AML-193 (cell line): ENCODE measurements around the gene SWI5.
"Not testable (repeated sequence)": the region's sequence is repeated elsewhere in the genome, so short reads cannot be mapped to it uniquely, and the experiment has no call there.

Experiments used
- DNase-seq, 2 experiments: peaks; one replicate each; lab custom pipeline; 2025; lab: John Stamatoyannopoulos, UW

Gene SWI5

DNA sequence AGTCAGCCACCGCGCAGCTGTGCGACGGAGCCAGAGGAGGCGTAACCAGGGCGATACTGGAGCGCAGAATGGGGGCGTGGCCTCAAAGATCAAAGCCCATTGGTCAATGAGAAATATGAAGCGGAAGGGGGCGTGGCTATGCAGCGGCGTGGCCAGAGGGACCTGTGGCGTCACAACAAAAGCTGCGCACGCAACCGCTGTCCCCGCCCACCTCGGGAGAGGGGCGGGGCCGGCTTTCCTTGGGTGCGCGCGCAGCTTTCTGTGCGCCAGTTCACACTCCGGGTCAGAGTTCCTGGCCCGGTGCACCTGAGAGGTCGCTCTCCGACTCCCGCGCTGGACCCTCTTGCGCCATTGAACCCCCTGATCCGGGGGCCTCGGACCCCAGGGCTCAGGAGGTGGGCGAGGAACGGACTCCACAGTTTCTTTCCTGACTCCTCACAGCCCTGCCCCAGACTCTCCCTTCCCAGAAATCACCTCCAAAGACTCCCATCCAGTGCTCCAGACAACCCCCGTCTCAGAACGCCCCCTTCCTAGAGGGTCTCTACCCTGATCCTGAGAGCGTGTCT lies at the start of gene SWI5:
TSS of gene SWI5 (plus strand) at position 269 of the 566 bp plus-strand sequence.
- peak; percentile 98 for DNase-seq

- no peak for DNase-seq
Observed at GRCh38 chr9:128226412-128226801, 49.7 kb upstream of the SWI5 start.

GRCh38 chr9:128230897-128231296 lies 45.2 kb upstream of the SWI5 start:
- DNase-seq, result not testable (repeated sequence)

- DNase-seq, result no peak
Observed at GRCh38 chr9:128231638-128232527, 44.2 kb upstream of the SWI5 start.

- no peak for DNase-seq
Observed at GRCh38 chr9:128232528-128233428, 43.3 kb upstream of the SWI5 start.

DNA sequence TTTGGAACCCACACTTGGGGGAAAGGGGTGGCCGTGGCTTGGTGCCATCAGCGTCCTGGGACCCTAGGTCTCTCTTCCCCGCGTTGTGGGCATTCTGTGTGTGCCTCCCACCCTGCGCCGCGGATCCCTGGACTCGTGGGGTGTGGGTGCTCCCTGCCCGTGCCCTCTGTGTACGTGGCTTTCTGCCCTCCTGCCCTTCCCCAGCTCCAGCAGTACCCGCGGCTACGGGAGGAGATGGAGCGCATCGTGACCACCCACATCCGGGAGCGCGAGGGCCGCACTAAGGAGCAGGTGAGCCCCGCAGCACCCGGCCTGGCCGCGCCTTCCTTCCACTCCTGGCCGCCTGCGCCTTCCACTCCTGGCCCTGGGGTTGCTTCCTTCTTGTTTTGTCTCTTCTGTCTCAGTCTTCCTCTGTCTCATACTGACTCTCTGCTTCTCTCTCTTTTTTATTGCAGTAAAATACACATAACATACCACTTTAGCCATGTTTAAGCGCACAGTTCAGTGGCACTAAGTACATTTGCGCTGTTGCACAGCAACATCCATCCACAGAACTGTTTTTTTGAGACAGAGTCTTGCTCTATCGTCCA lies 42.2 kb upstream of the SWI5 start:
- no peak for DNase-seq

DNA sequence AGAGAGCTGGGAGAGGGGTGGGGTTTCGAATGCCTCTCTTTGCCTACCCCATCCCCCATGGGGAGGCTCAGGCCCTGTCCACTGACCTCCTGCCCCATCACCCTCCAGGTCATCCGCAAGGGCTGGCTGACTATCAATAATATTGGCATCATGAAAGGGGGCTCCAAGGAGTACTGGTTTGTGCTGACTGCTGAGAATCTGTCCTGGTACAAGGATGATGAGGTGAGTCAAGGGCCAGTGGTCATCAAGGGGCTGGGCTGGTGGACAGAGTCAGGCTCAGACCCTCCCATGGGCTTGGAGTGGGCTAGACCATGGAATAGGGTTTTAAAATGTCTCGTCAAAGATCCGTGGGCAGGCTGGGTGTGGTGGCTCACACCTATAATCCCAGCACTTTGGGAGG lies 34.0 kb upstream of the SWI5 start:
- DNase-seq, result no peak

DNA sequence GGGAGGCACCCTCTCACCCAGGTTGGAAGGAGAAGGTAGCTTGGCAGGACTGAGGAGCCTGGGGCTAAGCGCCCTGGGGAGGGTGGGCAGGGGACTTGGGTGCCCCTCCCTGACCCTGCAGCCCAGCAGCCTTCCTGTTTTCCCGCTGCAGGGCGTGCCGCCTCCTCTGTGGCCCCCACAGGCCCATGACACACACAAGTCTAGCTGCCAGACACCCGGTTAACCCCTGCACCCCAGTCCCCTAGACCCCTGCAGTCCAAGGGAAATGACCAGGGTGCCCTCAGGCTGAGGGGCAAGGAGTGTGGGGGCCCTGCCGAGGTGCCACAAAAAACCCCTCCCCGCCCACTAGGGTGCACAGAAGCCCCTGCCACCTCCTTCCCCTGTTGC lies 33.3 kb upstream of the SWI5 start:
- no peak for DNase-seq

DNA sequence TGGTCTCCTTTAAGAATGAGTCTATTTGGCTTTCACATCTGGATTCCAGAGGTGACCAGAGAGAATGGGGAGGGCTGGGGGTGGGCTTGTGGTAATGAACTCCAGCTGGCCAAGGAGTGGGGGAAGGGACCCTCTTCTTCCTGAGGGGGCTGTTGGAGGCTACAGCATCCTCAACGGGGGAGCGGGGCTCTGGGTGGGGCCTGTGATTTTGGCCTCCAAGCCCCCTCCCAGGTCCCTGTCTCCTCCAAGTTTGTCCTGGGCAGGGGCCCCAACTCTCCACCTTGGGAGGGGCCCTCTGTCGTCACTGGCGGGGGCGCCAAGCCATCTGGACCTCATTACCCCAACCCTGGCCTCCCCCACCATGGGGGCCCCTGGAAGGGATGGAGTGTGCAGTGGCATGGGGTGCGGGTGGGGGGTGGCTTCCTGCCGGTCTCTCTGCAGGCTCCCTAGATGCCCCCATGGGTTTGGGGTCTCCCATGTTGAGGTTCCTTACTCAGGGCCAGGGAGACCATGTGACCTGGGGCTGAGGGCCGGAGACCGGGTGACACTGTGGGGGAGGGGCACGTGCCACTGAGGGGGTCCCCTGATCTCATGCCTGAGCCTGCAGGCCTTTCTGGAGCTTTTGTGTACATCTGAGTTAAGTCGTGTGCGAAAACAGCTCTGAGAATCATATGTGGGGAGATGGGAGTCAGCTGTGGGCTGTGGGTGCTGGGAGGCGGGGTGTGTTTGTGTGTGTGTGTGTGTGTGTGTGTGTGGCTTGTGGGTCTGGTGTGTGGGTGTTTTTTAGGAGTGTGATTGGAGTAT lies 32.7 kb upstream of the SWI5 start:
- DNase-seq, result no peak

- DNase-seq, result no peak
Observed at GRCh38 chr9:128244091-128244836, 31.8 kb upstream of the SWI5 start.

DNA sequence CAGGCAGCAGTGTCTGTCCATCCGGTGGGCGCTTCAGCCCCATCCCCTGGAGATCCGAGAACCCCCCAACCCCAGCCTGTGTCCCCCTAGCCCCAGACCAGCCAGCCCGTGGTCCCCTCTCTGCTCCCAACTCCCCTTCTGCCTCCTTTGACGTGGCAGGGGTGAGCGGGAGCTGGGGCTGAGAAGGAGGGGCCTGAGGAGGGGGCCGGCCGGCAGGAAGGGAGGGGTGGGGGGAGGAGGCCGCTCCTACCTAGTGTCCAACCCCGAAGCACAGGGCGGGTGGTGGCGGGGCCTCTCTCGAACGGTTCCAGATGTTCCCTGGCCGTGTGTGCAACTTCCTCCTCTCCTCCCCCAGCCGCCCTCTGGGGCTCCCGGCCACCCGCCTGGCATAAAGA lies 31.2 kb upstream of the SWI5 start:
- peak; percentile 81 to 86 for DNase-seq

GRCh38 chr9:128245421-128246151 lies 30.5 kb upstream of the SWI5 start:
- DNase-seq, result peak in 1 of 2 experiments; percentile 25

GRCh38 chr9:128246471-128246870 lies 29.6 kb upstream of the SWI5 start:
- no peak for DNase-seq

DNA sequence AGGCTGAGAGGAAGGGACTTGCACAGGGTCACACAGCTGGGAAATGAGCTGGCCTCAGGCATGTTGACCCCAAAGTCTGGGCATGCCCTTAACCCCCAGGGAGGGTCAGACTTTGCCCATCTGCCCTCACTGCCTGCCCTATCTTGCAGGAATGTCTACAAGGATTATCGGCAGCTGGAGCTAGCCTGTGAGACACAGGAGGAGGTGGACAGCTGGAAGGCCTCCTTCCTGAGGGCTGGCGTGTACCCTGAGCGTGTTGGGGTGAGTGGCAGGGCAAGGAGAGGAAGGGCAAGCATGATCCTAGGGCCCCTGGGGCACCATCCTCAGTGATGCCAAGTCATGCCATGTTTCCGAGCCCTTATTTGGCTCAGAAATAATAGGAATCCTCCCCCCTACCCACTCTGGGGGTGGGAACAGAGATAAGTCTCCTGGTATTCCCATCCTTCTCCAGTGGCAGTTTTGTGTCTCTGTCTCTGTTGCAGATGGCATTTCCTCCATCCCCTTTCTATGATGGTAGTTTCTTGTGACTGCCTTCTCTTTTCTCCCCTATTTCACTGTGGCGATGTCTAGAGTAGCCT lies 28.8 kb upstream of the SWI5 start:
- no peak for DNase-seq

- no peak for DNase-seq
Observed at GRCh38 chr9:128249558-128249907, 26.5 kb upstream of the SWI5 start.

DNA sequence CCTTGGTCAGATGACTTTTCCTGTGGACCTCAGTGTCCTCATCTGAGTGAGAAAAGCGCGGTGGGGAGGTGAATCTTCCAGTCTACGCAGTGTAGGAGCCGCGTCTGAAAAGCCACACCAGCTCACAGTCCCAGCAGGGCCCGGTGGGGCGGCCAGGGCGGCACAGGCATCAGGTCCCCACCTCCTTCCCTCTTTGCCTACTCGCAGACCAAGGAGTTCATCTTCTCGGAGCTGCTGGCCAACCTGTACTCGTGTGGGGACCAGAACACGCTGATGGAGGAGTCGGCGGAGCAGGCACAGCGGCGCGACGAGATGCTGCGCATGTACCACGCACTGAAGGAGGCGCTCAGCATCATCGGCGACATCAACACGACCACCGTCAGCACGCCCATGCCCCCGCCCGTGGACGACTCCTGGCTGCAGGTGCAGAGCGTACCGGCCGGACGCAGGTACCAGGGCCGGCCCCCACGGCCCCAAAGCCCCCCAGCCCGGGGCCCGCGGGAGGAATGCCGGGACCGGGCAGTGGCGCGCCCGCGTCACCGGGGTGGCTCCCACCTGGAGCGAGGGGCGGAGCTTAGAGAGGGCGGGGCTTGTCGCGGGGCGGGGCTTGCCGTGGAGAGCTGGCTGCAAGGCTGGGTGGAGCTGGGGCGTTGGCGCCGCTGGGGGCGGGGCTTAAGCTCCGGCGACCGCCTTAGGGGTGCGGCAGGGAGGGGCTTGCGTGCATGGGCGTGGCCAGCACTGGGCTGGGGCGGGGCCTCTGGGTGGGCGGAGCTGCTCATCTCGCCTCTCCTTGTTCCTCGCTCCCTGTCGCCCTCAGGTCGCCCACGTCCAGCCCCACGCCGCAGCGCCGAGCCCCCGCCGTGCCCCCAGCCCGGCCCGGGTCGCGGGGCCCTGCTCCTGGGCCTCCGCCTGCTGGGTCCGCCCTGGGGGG lies 25.9 kb upstream of the SWI5 start:
- DNase-seq, result no peak

DNA sequence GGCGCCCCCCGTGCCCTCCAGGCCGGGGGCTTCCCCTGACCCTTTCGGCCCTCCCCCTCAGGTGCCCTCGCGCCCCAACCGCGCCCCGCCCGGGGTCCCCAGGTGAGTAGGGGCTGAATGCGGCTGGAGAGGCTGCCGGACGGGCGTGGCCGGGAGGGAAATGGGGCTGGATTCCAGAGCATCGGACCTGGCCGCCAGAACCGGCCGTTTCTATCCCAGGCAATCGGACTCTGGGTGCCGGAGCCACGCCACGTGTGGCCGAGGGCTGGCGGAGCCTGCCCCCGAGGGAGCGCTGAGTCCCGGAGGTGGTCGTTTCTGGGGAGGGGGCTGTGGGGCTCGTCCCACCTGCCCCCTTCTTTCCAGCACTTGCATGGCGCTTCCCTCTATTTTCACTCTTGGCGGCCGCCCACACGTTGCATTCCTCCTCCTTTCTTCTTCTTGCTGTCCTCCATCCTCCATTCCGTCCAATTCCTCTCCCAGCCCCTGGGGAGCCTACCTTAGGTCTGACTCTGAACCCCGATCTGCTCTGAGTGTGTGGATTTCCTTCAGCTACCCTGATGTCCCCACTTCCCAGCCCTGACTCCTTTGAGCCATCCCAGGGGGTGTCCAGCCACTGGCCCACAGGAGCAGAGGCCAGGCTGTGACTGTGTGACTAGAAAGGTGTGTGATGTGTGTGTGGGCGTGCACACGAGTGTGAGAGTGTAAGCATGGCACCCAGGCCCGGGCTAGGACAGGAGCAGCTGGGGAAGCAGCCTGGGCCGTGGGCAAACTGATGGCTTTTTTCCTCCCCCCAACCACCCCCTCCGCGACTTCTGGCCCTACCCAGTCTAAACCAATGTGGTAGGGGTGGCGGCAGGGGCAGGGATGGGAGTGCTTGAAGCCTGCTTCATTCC lies 25.0 kb upstream of the SWI5 start:
- no peak for DNase-seq

DNA sequence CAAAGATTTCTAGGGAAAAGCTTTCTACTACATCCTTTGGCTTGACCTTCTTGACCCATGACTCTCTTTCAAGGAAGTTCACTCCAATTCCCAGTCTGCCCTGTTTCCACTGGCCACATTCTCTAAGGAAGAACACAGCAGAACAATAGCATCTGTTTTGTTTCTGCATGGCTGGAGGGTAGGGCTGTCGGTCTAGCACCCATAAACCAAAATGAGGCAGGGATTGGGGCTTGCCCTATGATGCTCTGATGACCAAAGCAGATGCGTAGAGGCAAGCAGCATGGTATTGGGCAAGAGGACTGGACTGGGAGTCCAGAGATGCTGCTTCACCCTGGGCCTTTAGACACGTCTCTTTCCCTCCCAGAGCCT lies 24.4 kb upstream of the SWI5 start:
- no peak for DNase-seq
